Naive thymus-derived CD4-positive, alpha-beta T cell (primary cell): ENCODE data around the gene EXD3. TPM values are rescaled to one million over a fixed set of nuclear protein-coding genes. Genes with fewer than 3 reads are reported as not detected.

Experiments
- ATAC-seq: fragments of 150-1000 bp; cut with Tn5 transposase; 2 replicates; pipeline ENCODE4 v1.10.0; 2021; ENCODE audit warnings: mild to moderate bottlenecking, moderate library complexity
- CTCF ChIA-PET: fragments of 350-600 bp; sonication (Branson Sonifier 250); formaldehyde crosslinking; loops from one replicate; lab custom pipeline; 2021; ENCODE audit warnings: antibody characterized with exemption; lab: Charles Lee
- POLR2A ChIA-PET: fragments of 350-600 bp; sonication (Branson Sonifier 250); formaldehyde crosslinking; loops from one replicate; lab custom pipeline; 2021; ENCODE audit warnings: antibody characterized with exemption, inconsistent platforms; lab: Charles Lee
- DNase-seq, 9 donors: peaks; one replicate each; pipeline versions ENCODE4 v3.0.0 to v3.0.0-alpha.2; 2020 to 2022; ENCODE audit warnings: mixed read lengths in 1 of 9
- H3K27ac ChIP-seq: one replicate; pipeline ENCODE4 v1.7.0; 2013; ENCODE audit warnings: mild to moderate bottlenecking, low read depth, low read length, moderate library complexity
- H3K27me3 ChIP-seq, 2 donors: one replicate each; pipeline ENCODE4 v1.7.0; 2013; ENCODE audit warnings: low read length in 2 of 2, mild to moderate bottlenecking in 2 of 2, moderate library complexity in 2 of 2; ENCODE audit not compliant: control insufficient read depth in 2 of 2, insufficient read depth in 2 of 2
- H3K36me3 ChIP-seq, 3 experiments: 1 replicate in 2 of 3; 2 replicates in 1 of 3; pipeline ENCODE4 v1.7.0; 2013; ENCODE audit warnings: low read length in 3 of 3, mild to moderate bottlenecking in 3 of 3, moderate library complexity in 1 of 3; ENCODE audit not compliant: insufficient read depth in 3 of 3, control insufficient read depth in 2 of 3
- H3K4me1 ChIP-seq, 2 donors: one replicate each; pipeline ENCODE4 v1.7.0; 2013; ENCODE audit warnings: low read length in 2 of 2, mild to moderate bottlenecking in 2 of 2, moderate library complexity in 1 of 2; ENCODE audit not compliant: control insufficient read depth in 2 of 2, insufficient read depth in 2 of 2
- H3K4me3 ChIP-seq: 2 replicates; pipeline ENCODE4 v1.7.0; 2013; ENCODE audit warnings: mild to moderate bottlenecking, low read length
- H3K9me3 ChIP-seq, 3 experiments: 1 replicate in 2 of 3; 2 replicates in 1 of 3; pipeline ENCODE4 v1.7.0; 2013; ENCODE audit warnings: low read length in 3 of 3; ENCODE audit not compliant: control insufficient read depth in 2 of 3
- H3K27ac Mint-ChIP-seq, 9 donors: one replicate each; pipeline ENCODE4 v1.8.0; 2020 to 2022; ENCODE audit warnings: mixed read lengths in 9 of 9, mild to moderate bottlenecking in 8 of 9, moderate library complexity in 5 of 9, inconsistent platforms in 2 of 9
- H3K27me3 Mint-ChIP-seq, 5 donors: one replicate each; pipeline ENCODE4 v1.8.0; 2021 to 2022; ENCODE audit warnings: mixed read lengths in 5 of 5, mild to moderate bottlenecking in 1 of 5
- H3K36me3 Mint-ChIP-seq, 5 donors: one replicate each; pipeline ENCODE4 v1.8.0; 2020 to 2022; ENCODE audit warnings: mixed read lengths in 5 of 5, mild to moderate bottlenecking in 3 of 5, inconsistent platforms in 1 of 5
- H3K4me1 Mint-ChIP-seq, 7 donors: one replicate each; pipeline ENCODE4 v1.8.0; 2020 to 2022; ENCODE audit warnings: mixed read lengths in 7 of 7, mild to moderate bottlenecking in 3 of 7, inconsistent platforms in 1 of 7
- H3K4me3 Mint-ChIP-seq, 10 donors: one replicate each; pipeline ENCODE4 v1.8.0; 2020 to 2022; ENCODE audit warnings: mild to moderate bottlenecking in 10 of 10, mixed read lengths in 10 of 10, moderate library complexity in 6 of 10, inconsistent platforms in 2 of 10
- H3K9me3 Mint-ChIP-seq, 11 donors: one replicate each; pipeline ENCODE4 v1.8.0; 2020 to 2022; ENCODE audit warnings: mixed read lengths in 11 of 11, mild to moderate bottlenecking in 4 of 11, inconsistent platforms in 1 of 11, moderate library complexity in 1 of 11
- intact Hi-C, 2 donors: fragments of 100-400 bp; cut with micrococcal nuclease; formaldehyde crosslinking; loops; one replicate each; pipeline ENCODE4 v1.15.1; 2023
- polyA plus RNA-seq, 2 donors: library from polyadenylated mRNA; unstranded; fragments of 300-500 nt; fragmentation: Illumina TruSeq; gene quantifications; one replicate each; pipeline ENCODE4 v1.2.3, GENCODE V29; 2021
- total RNA-seq, 6 experiments: library from RNA in 5 of 6; stranded (reverse) in 5 of 6; gene quantifications; 1 replicate in 5 of 6; 2 replicates in 1 of 6; pipeline ENCODE4 v1.2.3 and lab custom pipeline; 2021 to 2026

Gene EXD3
- total and polyA plus RNA-seq, 7 experiments from 2014 or later = 3.5 to 27.2 (median 23.4) TPM

DNA sequence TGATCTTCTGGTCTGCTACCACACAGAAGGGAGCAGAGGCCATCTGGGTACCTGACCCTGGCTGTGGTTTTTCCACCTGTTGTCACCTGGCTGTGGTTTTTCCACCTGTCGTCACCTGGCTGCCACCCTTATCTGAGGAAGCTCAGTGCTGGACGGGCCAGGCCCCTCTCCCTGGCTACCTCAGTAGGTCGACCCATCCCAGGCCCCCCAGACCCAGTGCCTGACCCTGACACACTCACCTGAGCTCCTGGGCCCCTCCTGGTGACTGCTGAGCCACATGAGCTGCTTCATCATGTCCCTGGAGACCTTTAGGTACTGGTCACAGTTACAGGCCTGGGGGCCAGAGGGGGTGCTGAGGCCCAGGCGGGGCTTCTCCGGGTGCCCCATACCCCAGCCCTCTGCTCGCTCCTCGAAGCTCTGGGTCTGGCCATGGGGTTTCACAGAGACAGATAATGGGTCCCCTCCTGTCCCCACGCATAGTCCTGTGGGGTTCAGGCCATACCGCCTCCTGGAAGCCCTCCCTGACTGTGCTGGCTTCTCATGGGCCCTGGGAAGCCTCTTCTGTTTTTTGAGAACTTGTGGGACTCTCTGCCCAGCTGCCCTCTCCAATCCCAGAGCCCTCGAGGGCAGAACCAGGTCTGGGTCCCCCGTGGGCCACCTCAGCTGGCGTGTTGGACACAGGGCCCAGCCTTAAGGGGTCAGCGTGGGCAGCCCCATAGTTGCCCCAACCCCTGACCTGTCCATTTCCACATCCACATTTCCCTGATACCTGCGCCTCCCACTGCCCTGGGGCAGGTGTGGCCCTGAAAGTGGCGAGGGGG is 113.4 kb downstream of the EXD3 start:
- Histone ChIP-seq H3K27me3 (no peaks in the 10 kb centered on the region), H3K4me3 (no peak overlapping the region), H3K4me1 (peaks cover 0 to 20% of the 10 kb centered on the region in 2 donors), H3K27ac (no peak overlapping the region), H3K36me3 (no peaks in the 10 kb centered on the region), H3K9me3 (no peaks in the 10 kb centered on the region)
- no peak overlapping the region for H3K27ac Mint-ChIP-seq
- intact Hi-C loops = loop anchor here (10.0 kb wide), 2 partner anchors 225 to 245 kb away; partner anchors contain the start of genes MRPL41 (in 1 of the 2) and PNPLA7 (in 1 of the 2)
- H3K27me3 Mint-ChIP-seq = no peaks in the 10 kb centered on the region
- ChIA-PET POLR2A (no interaction called here), CTCF (interaction anchor here (0.9 to 1.1 kb wide), 2 partner anchors 13 to 99 kb away, joined by 3 to 5 read pairs; no protein-coding TSS in a partner anchor)
- DNase-seq = no peak
- no peaks in the 10 kb centered on the region for H3K36me3 Mint-ChIP-seq
- H3K9me3 Mint-ChIP-seq = no peaks in the 10 kb centered on the region
- no peak overlapping the region for H3K4me3 Mint-ChIP-seq
- ATAC-seq = no peak
- peaks cover 0 to 7% (median 4%) of the 10 kb centered on the region in 7 donors for H3K4me1 Mint-ChIP-seq

DNA sequence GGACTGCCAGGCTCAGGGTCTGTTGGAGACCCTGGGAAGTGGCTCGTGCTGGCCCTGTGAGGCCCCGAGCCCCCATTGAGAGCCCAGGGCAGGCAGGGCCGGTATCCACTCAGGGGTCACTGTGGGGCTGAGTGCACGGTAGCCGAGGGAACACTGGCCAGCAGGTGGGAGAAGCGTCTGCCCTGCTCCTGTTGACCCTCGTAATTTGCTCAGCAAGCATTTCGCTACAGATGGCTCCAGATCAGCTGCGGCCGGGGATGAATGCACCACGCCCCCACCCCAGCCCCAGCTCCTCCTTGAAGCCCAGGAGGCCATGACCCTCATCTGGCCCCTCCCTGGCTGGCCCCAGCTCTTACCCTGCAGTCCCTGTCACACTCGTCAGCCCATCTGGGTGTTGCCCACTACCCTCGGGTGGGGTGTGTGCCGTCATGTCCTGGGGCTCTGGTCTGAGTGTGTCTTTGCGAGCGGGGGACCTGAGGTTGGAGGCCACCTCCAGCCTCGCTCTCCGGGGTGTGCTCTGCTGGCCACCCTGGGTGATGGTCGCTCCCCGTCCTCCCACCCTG is 114.8 kb downstream of the EXD3 start:
- H3K4me1 ChIP-seq = peaks cover 0 to 20% of the 10 kb centered on the region in 2 donors
- no peaks in the 10 kb centered on the region for H3K27me3 ChIP-seq
- Mint-ChIP-seq H3K9me3 (no peaks in the 10 kb centered on the region), H3K36me3 (no peaks in the 10 kb centered on the region), H3K27ac (no peak overlapping the region), H3K27me3 (no peaks in the 10 kb centered on the region), H3K4me3 (no peak overlapping the region), H3K4me1 (peaks cover 0 to 7% (median 4%) of the 10 kb centered on the region in 7 donors)
- no peak overlapping the region for H3K27ac ChIP-seq
- ChIA-PET CTCF (interaction anchor here (1.1 kb wide), 1 partner anchor 12 kb away, joined by 5 read pairs; no protein-coding TSS in a partner anchor), POLR2A (no interaction called here)
- intact Hi-C loops = loop anchor here (10.0 kb wide), 2 partner anchors 227 to 247 kb away; partner anchors contain the start of genes MRPL41 (in 1 of the 2) and PNPLA7 (in 1 of the 2)
- no peaks in the 10 kb centered on the region for H3K36me3 ChIP-seq
- no peaks in the 10 kb centered on the region for H3K9me3 ChIP-seq
- no peak for ATAC-seq
- DNase-seq = no peak
- H3K4me3 ChIP-seq = no peak overlapping the region

DNA sequence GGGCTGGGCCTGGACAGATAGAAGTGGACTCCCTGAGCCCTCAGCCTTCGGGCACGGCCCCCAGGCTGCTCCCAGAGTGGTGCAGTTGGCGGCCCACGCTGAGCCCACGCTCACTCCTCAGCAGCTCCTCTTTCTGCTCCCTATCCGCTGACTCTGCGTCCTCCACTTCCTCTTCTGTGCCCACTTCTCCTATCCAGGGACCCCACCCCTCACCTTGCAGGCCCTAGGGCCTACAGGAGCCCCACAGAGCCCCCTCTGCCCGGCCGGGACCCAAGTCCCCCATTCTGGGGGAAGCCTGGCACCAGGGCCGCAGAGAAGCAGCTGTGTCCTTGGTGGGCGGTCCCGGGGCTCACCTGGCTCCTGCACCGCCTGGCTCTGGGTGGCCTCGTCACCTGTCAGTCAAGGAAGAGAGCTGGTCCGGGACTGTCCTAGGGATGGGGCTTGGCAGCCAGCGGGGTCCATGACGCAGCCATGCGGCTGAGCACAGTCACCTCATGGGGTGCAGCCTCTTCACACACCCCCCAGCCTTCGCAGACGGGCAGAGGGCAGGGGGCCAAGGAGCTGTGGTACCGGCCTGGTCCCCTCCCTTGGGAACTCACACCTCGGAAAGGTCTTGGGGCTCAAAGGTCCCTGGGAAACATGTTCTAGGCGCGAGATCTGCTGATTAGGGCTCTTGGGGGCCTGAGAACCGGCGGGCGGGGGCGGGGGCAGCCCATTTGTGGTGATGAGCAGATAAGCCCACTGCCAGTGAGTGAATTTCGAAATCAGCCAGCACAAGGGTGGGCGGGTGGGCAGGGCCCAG is 115.5 kb downstream of the EXD3 start:
- Histone ChIP-seq H3K27ac (no peak overlapping the region), H3K27me3 (no peaks in the 10 kb centered on the region), H3K36me3 (no peaks in the 10 kb centered on the region), H3K4me3 (no peak overlapping the region), H3K9me3 (no peaks in the 10 kb centered on the region), H3K4me1 (peaks cover 0 to 20% of the 10 kb centered on the region in 2 donors)
- intact Hi-C loops = loop anchor here (10.0 kb wide), 2 partner anchors 227 to 247 kb away; partner anchors contain the start of genes MRPL41 (in 1 of the 2) and PNPLA7 (in 1 of the 2)
- H3K4me3 Mint-ChIP-seq = peak overlapping the region in 3 of 10 donors; percentile 23 to 63 (median 41)
- ATAC-seq = no peak
- H3K4me1 Mint-ChIP-seq = peaks cover 0 to 7% (median 4%) of the 10 kb centered on the region in 7 donors
- ChIA-PET POLR2A (no interaction called here), CTCF (no interaction called here)
- H3K36me3 Mint-ChIP-seq = no peaks in the 10 kb centered on the region
- H3K27ac Mint-ChIP-seq = peak overlapping the region in 1 of 9 donors; percentile 11
- no peak for DNase-seq
- H3K9me3 Mint-ChIP-seq = no peaks in the 10 kb centered on the region
- H3K27me3 Mint-ChIP-seq = no peaks in the 10 kb centered on the region

DNA sequence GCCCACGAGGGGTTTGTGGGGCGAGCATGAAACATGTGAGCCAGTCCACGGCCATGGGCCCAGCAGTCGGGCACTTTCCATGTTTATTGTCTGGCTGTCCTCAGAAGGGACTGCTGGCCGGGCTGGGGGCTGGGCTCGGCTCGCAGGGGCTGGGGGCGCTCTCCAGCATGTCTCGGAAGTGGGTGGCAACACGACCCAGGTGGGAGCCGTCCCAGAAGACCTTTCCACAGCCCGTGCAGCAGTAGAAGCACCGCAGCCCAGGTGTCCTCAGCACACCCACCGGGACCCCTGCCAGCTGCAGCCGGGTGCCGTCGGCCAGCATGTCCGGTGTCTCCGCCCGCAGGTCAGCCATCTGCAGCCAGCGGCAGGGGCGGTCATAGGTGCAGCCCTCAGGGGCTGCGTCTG is 116.1 kb downstream of the EXD3 start:
- intact Hi-C loops = loop anchor here (10.0 kb wide), 2 partner anchors 228 to 248 kb away; partner anchors contain the start of genes MRPL41 (in 1 of the 2) and PNPLA7 (in 1 of the 2)
- no peak overlapping the region for H3K4me3 ChIP-seq
- H3K27me3 ChIP-seq = no peaks in the 10 kb centered on the region
- H3K36me3 ChIP-seq = no peaks in the 10 kb centered on the region
- Mint-ChIP-seq H3K27me3 (no peaks in the 10 kb centered on the region), H3K4me3 (peak overlapping the region in 2 of 10 donors; percentile 23 to 63), H3K36me3 (no peaks in the 10 kb centered on the region), H3K4me1 (peaks cover 0 to 7% (median 4%) of the 10 kb centered on the region in 7 donors), H3K27ac (peak overlapping the region in 1 of 9 donors; percentile 11), H3K9me3 (no peaks in the 10 kb centered on the region)
- no peak for ATAC-seq
- H3K9me3 ChIP-seq = no peaks in the 10 kb centered on the region
- no peak overlapping the region for H3K27ac ChIP-seq
- DNase-seq = no peak
- ChIA-PET POLR2A (no interaction called here), CTCF (no interaction called here)
- H3K4me1 ChIP-seq = peaks cover 0 to 20% of the 10 kb centered on the region in 2 donors

DNA sequence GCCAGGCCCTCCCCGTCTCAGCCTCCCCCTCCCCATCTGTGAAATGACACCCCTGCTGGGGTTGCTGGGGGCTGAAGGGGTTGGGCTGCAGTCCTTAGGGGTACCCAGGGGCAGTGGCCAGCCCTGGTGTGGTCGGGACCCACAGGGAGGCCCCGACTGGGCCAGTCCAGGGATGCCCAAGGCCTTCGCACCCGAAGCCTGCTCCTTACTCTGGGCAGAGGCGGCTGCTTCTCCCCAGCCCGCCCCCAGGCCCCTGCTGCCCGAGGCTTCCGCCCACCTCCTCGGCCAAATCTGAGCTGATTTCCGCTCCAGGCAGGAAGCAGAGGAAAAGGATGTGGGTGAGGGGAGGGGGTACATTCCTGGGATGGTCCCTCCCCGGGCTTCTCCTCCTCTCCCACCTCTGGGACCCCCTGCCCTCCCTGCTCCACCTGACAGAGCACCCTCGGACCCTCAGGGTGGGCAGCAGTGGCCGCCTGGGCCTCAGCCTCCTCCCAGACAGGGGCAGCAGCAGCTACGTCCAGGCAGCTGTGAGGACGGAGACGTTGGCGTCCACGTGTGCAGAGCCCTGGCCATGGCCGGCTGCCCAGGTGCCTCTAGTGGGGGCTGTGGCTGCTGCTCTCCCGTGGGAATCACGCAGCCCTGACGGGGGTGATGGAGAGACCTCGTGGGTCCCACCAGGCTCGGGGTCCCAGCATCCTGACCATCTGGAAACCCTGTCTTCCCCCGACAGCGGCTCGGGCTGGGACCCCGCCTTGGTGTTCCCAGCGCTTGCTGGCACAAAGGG is 116.7 kb downstream of the EXD3 start:
- ChIA-PET CTCF (no interaction called here), POLR2A (interaction anchor here (0.6 kb wide), 1 partner anchor 496 kb away, joined by 3 read pairs; no protein-coding TSS in a partner anchor)
- DNase-seq (no peak), ATAC-seq (no peak)
- no peak overlapping the region for H3K27ac ChIP-seq
- Mint-ChIP-seq H3K9me3 (no peaks in the 10 kb centered on the region), H3K4me1 (peaks cover 0 to 7% (median 4%) of the 10 kb centered on the region in 7 donors), H3K27me3 (peaks cover 0 to 3% (median 0%) of the 10 kb centered on the region in 5 donors), H3K27ac (no peak overlapping the region), H3K4me3 (peak overlapping the region in 2 of 10 donors; percentile 61 to 69), H3K36me3 (no peaks in the 10 kb centered on the region)
- peaks cover 0 to 20% of the 10 kb centered on the region in 2 donors for H3K4me1 ChIP-seq
- no peak overlapping the region for H3K4me3 ChIP-seq
- H3K9me3 ChIP-seq = no peaks in the 10 kb centered on the region
- intact Hi-C loops = loop anchor here (10.0 kb wide), 2 partner anchors 229 to 249 kb away; partner anchors contain the start of genes MRPL41 (in 1 of the 2) and PNPLA7 (in 1 of the 2)
- no peaks in the 10 kb centered on the region for H3K36me3 ChIP-seq
- no peaks in the 10 kb centered on the region for H3K27me3 ChIP-seq
